Renal cortex interstitium (tissue), 11 donors: ENCODE data around the gene ST14. TPM values are rescaled to one million over a fixed set of nuclear protein-coding genes. Genes with fewer than 3 reads are reported as not detected.
"Not testable (repeated sequence)": the region's sequence is repeated elsewhere in the genome, so short reads cannot be mapped to it uniquely, and the experiment has no call there.

Experiments
- DNase-seq, 11 donors: peaks; one replicate each; pipeline ENCODE4 v3.0.0-alpha.2; 2013; ENCODE audit warnings: low read depth in 9 of 11, low spot score in 4 of 11; ENCODE audit errors: extremely low read depth in 1 of 11
- polyA plus RNA-seq, 3 donors: library from polyadenylated mRNA; unstranded; fragments of 120-200 nt; gene quantifications; one replicate each; pipeline ENCODE4 v1.2.1, GENCODE V29; 2013; ENCODE audit not compliant: insufficient read length in 3 of 3

ST14 gene
- polyA plus RNA-seq, 3 donors, result 22.9 to 43.1 (median 29.6) TPM

GRCh38 chr11:130212431-130212961 lies 52.9 kb downstream of the ST14 start:
- no peak for DNase-seq

- peak in 6 of 11 donors; percentile 45 to 54 (median 47) for DNase-seq
Observed at GRCh38 chr11:130213143-130213978, 53.8 kb downstream of the ST14 start.

GRCh38 chr11:130213979-130214281 lies 54.3 kb downstream of the ST14 start:
- DNase-seq, result no peak

GRCh38 chr11:130214861-130215530 lies 55.4 kb downstream of the ST14 start:
- DNase-seq, result no peak

GRCh38 chr11:130215531-130216220 lies 56.1 kb downstream of the ST14 start:
- no peak for DNase-seq

- no peak for DNase-seq
Observed at GRCh38 chr11:130216221-130216550, 56.6 kb downstream of the ST14 start.

GRCh38 chr11:130216591-130217132 lies 57.1 kb downstream of the ST14 start:
- no peak for DNase-seq

GRCh38 chr11:130217133-130218031 lies 57.8 kb downstream of the ST14 start:
- DNase-seq, result no peak

- no peak for DNase-seq
Observed at GRCh38 chr11:130218501-130219070, 59.0 kb downstream of the ST14 start.

GRCh38 chr11:130219148-130219547 lies 59.6 kb downstream of the ST14 start:
- DNase-seq, result no peak

GRCh38 chr11:130220311-130221035 lies 60.9 kb downstream of the ST14 start:
- no peak for DNase-seq

- no peak for DNase-seq
Observed at GRCh38 chr11:130223291-130223971, 63.8 kb downstream of the ST14 start.

GRCh38 chr11:130227373-130227772 lies 67.8 kb downstream of the ST14 start:
- DNase-seq, result no peak

- not testable (repeated sequence) for DNase-seq
Observed at GRCh38 chr11:130233486-130233885, 73.9 kb downstream of the ST14 start.

GRCh38 chr11:130233888-130234287 lies 74.3 kb downstream of the ST14 start:
- not testable (repeated sequence) for DNase-seq

- DNase-seq, result no peak
Observed at GRCh38 chr11:130234315-130234714, 74.7 kb downstream of the ST14 start.

GRCh38 chr11:130237282-130238006 lies 77.9 kb downstream of the ST14 start:
- DNase-seq, result no peak
